Sigmoid colon (tissue), 7 donors: ENCODE data around the gene B3GAT1. TPM values are rescaled to one million over a fixed set of nuclear protein-coding genes. Genes with fewer than 3 reads are reported as not detected.
"Not testable (repeated sequence)": the region's sequence is repeated elsewhere in the genome, so short reads cannot be mapped to it uniquely, and the experiment has no call there.

Experiments used
- DNase-seq: peaks from one replicate; pipeline ENCODE4 v3.0.0-alpha.2; 2019
- H3K27ac ChIP-seq, 4 donors: fragments of 200-600 bp; sonication (generic); one replicate each; pipeline ENCODE4 v1.5.1; 2016 to 2019; ENCODE audit warnings: mild to moderate bottlenecking in 1 of 4
- H3K27me3 ChIP-seq, 3 donors: fragments of 200-600 bp; sonication (generic); one replicate each; pipeline ENCODE4 v1.5.1; 2019; ENCODE audit warnings: mild to moderate bottlenecking in 1 of 3
- H3K36me3 ChIP-seq, 4 donors: fragments of 200-600 bp; sonication (generic); one replicate each; pipeline ENCODE4 v1.5.1; 2016 to 2019
- H3K4me1 ChIP-seq, 4 donors: fragments of 200-600 bp; sonication (generic); one replicate each; pipeline ENCODE4 v1.5.1; 2017 to 2019
- H3K4me3 ChIP-seq, 4 donors: fragments of 200-600 bp; sonication (generic); one replicate each; pipeline ENCODE4 v1.5.1; 2017 to 2019; ENCODE audit warnings: mild to moderate bottlenecking in 2 of 4, moderate library complexity in 1 of 4
- H3K9me3 ChIP-seq, 4 donors: fragments of 200-600 bp in 3 of 4; sonication (generic) in 3 of 4; one replicate each; pipeline versions ENCODE4 v1.5.1 to v1.6.1; 2013 to 2019
- EP300 ChIP-seq, 4 donors: sonication (generic); formaldehyde crosslinking; IDR thresholded peaks; one replicate each; pipeline ENCODE4 v1.6.1; 2017; ENCODE audit warnings: antibody characterized with exemption in 4 of 4
- POLR2A ChIP-seq, 2 donors: fragments of 450-650 bp; IDR thresholded peaks; one replicate each; pipeline ENCODE4 v1.6.1; 2016; ENCODE audit warnings: antibody characterized with exemption in 2 of 2, mild to moderate bottlenecking in 2 of 2, moderate library complexity in 2 of 2
- POLR2AphosphoS5 ChIP-seq, 4 donors: sonication (generic); formaldehyde crosslinking; IDR thresholded peaks; one replicate each; pipeline ENCODE4 v1.6.1; 2017; ENCODE audit warnings: antibody characterized with exemption in 4 of 4
- WGBS, 2 donors: extraction: QIAGEN DNeasy Blood & Tissue Kit; methylation state at CpG; one replicate each; pipeline ENCODE4 v1.1.7; 2013; 5-methylcytosine and 5-hydroxymethylcytosine counted together
- intact Hi-C: fragments of 100-400 bp; cut with DNase I; formaldehyde crosslinking; loops from one replicate; pipeline ENCODE4 v1.15.1; 2023
- polyA plus RNA-seq, 3 donors: library from polyadenylated mRNA; stranded (reverse); fragments of 200-250 nt; gene quantifications; one replicate each; pipeline ENCODE4 v1.2.3, GENCODE V29; 2013
- total RNA-seq, 4 donors: library from RNA; depleted of rRNA; stranded (reverse); fragments of >200 nt; gene quantifications; one replicate each; pipeline ENCODE4 v1.1.0, GENCODE V29; 2016
- TF ChIP-seq, protein P1 (sequence below), 4 experiments: fragments of 450-650 bp in 3 of 4; fragments of 200-600 bp in 1 of 4; IDR thresholded peaks; one replicate each; pipeline ENCODE4 v1.5.1; 2016 to 2019; ENCODE audit warnings: antibody characterized with exemption in 4 of 4, mild to moderate bottlenecking in 3 of 4, moderate library complexity in 2 of 4
- donor health status: healthy with polysubstance abuse.
- donor health status: Bipolar disorder and iron deficiency.
- donor health status: healthy.

Gene B3GAT1
- total and polyA plus RNA-seq, 7 donors: 0.16 to 0.63 (median 0.27) TPM; not detected in 3

DNA sequence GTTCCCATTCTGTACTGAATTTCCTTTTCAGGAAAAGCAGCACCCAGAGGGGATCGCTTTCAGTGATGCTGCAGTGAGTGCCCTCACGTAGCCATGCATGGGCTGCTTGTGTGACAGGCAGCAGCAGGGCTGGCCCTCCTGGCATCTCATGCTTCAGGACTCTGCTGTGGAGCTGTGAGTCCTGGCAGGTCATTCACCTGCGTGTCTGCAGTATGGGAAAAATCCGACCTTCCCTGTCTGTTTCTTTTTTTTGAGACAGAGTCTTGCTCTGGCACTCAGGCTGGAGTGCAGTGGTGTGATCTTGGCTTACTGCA is 66.8 kb downstream of the B3GAT1 start:
- Histone ChIP-seq H3K4me1 (peaks cover 0 to 7% (median 4%) of the 10 kb centered on the region in 4 donors), H3K36me3 (peaks cover 0 to 44% (median 0%) of the 10 kb centered on the region in 4 donors), H3K9me3 (no peaks in the 10 kb centered on the region), H3K27me3 (no peaks in the 10 kb centered on the region), H3K4me3 (no peak overlapping the region), H3K27ac (no peak overlapping the region)
- DNase-seq: no peak
- intact Hi-C loops: no loop called here
- TF ChIP-seq POLR2A (IDR thresholded peaks at IDR 0.05) (no peak), EP300 (IDR thresholded peaks at IDR 0.05) (no peak), POLR2AphosphoS5 (IDR thresholded peaks at IDR 0.05) (no peak)
- TF ChIP-seq, protein P1, sequence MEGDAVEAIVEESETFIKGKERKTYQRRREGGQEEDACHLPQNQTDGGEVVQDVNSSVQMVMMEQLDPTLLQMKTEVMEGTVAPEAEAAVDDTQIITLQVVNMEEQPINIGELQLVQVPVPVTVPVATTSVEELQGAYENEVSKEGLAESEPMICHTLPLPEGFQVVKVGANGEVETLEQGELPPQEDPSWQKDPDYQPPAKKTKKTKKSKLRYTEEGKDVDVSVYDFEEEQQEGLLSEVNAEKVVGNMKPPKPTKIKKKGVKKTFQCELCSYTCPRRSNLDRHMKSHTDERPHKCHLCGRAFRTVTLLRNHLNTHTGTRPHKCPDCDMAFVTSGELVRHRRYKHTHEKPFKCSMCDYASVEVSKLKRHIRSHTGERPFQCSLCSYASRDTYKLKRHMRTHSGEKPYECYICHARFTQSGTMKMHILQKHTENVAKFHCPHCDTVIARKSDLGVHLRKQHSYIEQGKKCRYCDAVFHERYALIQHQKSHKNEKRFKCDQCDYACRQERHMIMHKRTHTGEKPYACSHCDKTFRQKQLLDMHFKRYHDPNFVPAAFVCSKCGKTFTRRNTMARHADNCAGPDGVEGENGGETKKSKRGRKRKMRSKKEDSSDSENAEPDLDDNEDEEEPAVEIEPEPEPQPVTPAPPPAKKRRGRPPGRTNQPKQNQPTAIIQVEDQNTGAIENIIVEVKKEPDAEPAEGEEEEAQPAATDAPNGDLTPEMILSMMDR (IDR thresholded peaks at IDR 0.05): no peak
- 87 to 93% methylated on average over 4 of the region's 4 CpGs for WGBS, 2 donors

DNA sequence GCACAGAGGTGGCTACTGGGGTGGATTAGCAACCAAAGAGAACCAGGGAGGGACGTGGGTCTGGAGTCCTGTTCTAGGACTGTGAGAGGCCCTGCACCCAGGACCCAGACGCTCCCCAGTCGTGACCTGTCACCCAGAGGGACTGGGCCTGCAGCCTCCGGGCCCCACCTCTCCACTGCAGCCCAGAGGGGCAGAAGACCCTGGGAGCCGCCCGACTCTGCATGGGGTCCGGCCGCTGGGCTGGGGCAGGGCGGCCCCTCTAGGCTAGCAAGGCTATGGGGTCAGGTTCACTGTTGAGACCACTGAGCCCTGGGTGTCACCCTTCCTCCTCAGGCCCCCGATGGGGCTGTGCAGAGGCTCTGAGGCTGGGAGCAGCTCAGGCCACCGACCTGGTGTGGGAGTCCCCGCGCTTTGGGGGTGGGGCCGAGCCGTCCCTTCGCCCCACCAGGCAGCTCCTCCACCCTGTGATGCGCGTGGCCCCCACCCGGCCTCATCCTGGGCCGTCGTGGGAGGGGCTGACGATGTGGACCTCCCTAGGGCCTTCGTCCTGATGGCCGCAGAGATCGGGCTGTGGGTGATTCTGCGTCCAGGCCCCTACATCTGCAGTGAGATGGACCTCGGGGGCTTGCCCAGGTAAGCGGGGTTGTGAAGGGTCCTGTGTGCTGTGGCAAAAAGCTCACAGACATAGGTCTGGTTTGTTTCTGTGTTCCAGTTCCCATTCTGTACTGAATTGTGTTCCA is 67.4 kb downstream of the B3GAT1 start:
- 85 to 86% methylated on average over 28 of the region's 28 CpGs for WGBS, 2 donors
- H3K4me3 ChIP-seq, H3K4me1 ChIP-seq, H3K27ac ChIP-seq, H3K27me3 ChIP-seq, H3K9me3 ChIP-seq, intact Hi-C loops, DNase-seq: not testable (repeated sequence)
- H3K36me3 ChIP-seq: peaks cover 0 to 38% (median 0%) of the 10 kb centered on the region in 4 donors

DNA sequence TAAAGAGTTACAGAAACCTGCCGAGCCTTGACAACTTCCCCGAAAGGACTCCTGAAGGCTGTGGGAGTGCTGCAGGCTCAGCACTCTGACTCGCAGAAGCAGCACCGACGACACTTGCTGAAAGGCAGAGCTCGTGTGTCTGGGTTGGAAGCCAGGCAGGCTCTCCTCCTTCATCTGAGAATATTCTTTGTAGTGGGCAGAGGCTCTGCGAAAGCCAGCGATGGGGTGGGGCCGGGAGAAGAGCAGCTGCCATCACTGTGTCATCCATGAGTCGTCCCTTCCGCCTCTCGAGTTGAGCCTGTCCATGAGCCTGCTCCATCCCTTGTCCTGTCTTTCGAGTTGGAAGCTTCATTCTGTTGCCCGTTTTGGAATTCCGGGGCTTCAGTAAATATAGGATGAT is 68.4 kb downstream of the B3GAT1 start:
- H3K36me3 ChIP-seq: peaks cover 0 to 31% (median 0%) of the 10 kb centered on the region in 4 donors
- TF ChIP-seq EP300 (IDR thresholded peaks at IDR 0.05): no peak
- H3K27me3 ChIP-seq: no peaks in the 10 kb centered on the region
- H3K9me3 ChIP-seq: no peaks in the 10 kb centered on the region
- H3K4me3 ChIP-seq: no peak overlapping the region
- no peak for DNase-seq
- H3K4me1 ChIP-seq: peaks cover 0 to 9% (median 5%) of the 10 kb centered on the region in 4 donors
- no peak overlapping the region for H3K27ac ChIP-seq
- intact Hi-C loops: no loop called here
- 88 to 92% methylated on average over 15 of the region's 15 CpGs for WGBS, 2 donors

DNA sequence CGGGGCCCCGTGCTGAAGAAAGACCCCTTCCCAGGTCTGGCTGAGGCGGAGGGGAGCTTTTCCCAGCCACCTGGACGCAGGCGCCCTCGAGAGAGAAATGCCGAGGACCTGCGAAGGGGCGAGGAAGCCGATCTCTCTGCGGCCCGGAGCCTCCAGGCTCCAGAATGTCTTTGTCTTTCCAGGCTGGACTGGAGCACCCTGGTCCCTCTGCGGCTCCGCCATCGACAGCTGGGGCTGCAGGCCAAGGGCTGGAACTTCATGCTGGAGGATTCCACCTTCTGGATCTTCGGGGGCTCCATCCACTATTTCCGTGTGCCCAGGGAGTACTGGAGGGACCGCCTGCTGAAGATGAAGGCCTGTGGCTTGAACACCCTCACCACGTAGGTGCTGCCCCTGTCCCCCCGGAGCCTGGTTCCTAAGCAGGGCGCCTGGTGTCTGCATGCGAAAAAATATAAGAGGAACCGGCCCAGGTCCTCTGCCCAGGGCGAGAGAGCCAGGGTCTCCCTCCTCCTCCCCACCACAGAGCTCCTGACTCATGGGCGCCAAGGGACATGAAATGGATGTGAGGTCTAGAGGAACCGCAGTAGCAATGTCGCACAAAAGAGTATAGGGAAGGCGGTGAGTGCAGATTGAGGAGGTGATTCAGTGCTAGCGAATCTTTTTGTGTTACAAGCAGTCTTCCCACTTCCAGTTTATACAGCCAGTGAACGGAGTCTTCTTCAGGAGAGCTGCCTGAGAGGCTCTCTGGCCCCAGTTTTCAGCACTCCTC is 69.3 kb downstream of the B3GAT1 start:
- intact Hi-C loops: no loop called here
- peaks cover 0 to 9% (median 5%) of the 10 kb centered on the region in 4 donors for H3K4me1 ChIP-seq
- no peak overlapping the region for H3K27ac ChIP-seq
- no peaks in the 10 kb centered on the region for H3K9me3 ChIP-seq
- DNase-seq: peak; percentile 49
- 93 to 96% methylated on average over 30 of the region's 30 CpGs for WGBS, 2 donors
- H3K36me3 ChIP-seq: peaks cover 0 to 37% (median 0%) of the 10 kb centered on the region in 4 donors
- no peaks in the 10 kb centered on the region for H3K27me3 ChIP-seq
- no peak overlapping the region for H3K4me3 ChIP-seq
- TF ChIP-seq, protein P1 (IDR thresholded peaks at IDR 0.05): no peak
- TF ChIP-seq EP300 (IDR thresholded peaks at IDR 0.05): no peak
- TF ChIP-seq POLR2AphosphoS5 (IDR thresholded peaks at IDR 0.05): no peak

DNA sequence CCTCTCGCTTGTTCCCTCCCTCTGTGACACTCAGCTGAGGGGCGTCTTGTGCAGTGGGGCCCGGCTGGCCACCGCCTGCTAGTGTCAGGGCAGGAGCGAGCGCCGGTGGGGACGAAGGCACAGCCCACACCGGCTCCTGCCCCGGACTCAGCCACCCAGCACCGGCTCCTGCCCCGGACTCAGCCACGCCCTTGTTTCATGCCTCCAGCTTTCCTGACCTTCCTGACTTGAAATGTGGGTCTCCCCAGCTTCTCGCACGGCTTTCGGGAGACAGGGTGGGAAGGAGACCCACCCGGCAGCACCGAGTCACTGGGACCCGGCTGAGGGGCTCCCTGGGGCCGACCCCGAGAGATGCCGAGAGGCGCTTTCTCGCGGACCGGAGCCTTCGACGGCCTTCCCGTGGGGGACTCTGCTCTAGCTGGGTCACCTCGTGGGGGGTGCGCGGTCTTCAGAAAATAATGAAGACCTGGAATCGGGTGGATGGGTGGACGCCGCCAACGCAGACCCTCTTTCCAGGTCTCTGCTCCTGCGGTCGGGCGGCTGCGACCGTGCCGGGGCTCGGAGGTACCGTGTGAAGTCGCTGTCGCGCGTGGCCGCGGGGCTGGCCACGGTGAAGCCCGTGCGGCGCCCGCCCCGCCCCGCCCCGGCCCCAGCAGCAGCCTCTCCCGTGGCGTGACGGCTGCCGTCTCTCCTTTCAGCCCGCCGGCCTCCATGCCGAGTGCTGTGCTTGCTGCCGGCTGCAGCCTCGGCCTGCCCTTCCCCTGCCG is 70.1 kb downstream of the B3GAT1 start:
- DNase-seq: peak; percentile 57
- WGBS, 2 donors: 94% methylated on average over 68 of the region's 68 CpGs
- Histone ChIP-seq H3K36me3 (peaks cover 0 to 34% (median 0%) of the 10 kb centered on the region in 4 donors), H3K9me3 (no peaks in the 10 kb centered on the region), H3K27ac (no peak overlapping the region), H3K4me1 (peaks cover 0 to 9% (median 5%) of the 10 kb centered on the region in 4 donors), H3K4me3 (no peak overlapping the region), H3K27me3 (no peaks in the 10 kb centered on the region)
- intact Hi-C loops: no loop called here
- TF ChIP-seq, protein P1 (IDR thresholded peaks at IDR 0.05): no peak
- TF ChIP-seq EP300 (IDR thresholded peaks at IDR 0.05): no peak
- TF ChIP-seq POLR2AphosphoS5 (IDR thresholded peaks at IDR 0.05): no peak
- TF ChIP-seq POLR2A (IDR thresholded peaks at IDR 0.05): no peak
